ENCODE results near the gene UGGT1. TPM values are rescaled to one million over a fixed set of nuclear protein-coding genes. Genes with fewer than 3 reads are reported as not detected.

The UGGT1 gene
- total and polyA plus RNA-seq, 9 of the 15 experiments (the other 6 are each of a cell fraction or from before 2014, with no cell fraction given): 5.1 to 56.4 (median 37.9) TPM

GRCh38 chr2:128084757-128085156 lies 6.2 kb upstream of the UGGT1 start:
- 0 out of 5 replicates have a peak, but pooled peaks cover 0 to under 1% of the 10 kb centered on the region in 2 experiments for H3K4me1 ChIP-seq (replicated peaks in 1 of 2; ENCODE audit: control insufficient read depth in 2 of 2, insufficient read depth in 2 of 2, low read length in 2 of 2)

More at GRCh38 chr2:128084757-128085156, 6.2 kb upstream of the UGGT1 start:
- in situ Hi-C loops (cut with MboI) (no loop called here), intact Hi-C loops (cut with micrococcal nuclease) (no loop called here)
- H3K4me2 ChIP-seq (ENCODE audit: insufficient read depth, low read length): no peak overlapping the region
- no peaks in the 10 kb centered on the region for H3K27me3 ChIP-seq (ENCODE audit: control insufficient read depth in 2 of 2, insufficient read depth in 2 of 2, low read length in 2 of 2)
- 2% methylated on average over 4 of the region's 5 CpGs for WGBS (ENCODE audit: insufficient coverage, low coverage, missing lambda C conversion rate)
- peaks cover 4% of the 10 kb centered on the region; the same call in 1 of the 2 replicates for H3K9me3 ChIP-seq (replicated peaks; ENCODE audit: control insufficient read depth, insufficient read depth, low read depth, low read length)
- H3K4me3 ChIP-seq: no peak overlapping the region
- H3K79me2 ChIP-seq (ENCODE audit: control insufficient read depth, insufficient read depth, low read length): no peaks in the 10 kb centered on the region
- ChIA-PET CTCF (ENCODE audit: low intra/inter-chr PET ratio) (no interaction called here), POLR2A (interaction anchor here (0.6 kb wide), 1 partner anchor 14 kb away, joined by 3 read pairs; no protein-coding TSS in a partner anchor)
- no peaks in the 10 kb centered on the region for H4K20me1 ChIP-seq (replicated peaks; ENCODE audit: control insufficient read depth, insufficient read depth, low read length)
- H3K36me3 ChIP-seq (ENCODE audit: control insufficient read depth, insufficient read depth, low read length): no peaks in the 10 kb centered on the region
- no peak overlapping the region for H3K27ac ChIP-seq (ENCODE audit: extremely low read depth, low read depth, low read length)
- TF ChIP-seq, protein P1, sequence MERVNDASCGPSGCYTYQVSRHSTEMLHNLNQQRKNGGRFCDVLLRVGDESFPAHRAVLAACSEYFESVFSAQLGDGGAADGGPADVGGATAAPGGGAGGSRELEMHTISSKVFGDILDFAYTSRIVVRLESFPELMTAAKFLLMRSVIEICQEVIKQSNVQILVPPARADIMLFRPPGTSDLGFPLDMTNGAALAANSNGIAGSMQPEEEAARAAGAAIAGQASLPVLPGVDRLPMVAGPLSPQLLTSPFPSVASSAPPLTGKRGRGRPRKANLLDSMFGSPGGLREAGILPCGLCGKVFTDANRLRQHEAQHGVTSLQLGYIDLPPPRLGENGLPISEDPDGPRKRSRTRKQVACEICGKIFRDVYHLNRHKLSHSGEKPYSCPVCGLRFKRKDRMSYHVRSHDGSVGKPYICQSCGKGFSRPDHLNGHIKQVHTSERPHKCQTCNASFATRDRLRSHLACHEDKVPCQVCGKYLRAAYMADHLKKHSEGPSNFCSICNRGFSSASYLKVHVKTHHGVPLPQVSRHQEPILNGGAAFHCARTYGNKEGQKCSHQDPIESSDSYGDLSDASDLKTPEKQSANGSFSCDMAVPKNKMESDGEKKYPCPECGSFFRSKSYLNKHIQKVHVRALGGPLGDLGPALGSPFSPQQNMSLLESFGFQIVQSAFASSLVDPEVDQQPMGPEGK (CRISPR knock-in tag; IDR thresholded peaks at IDR 0.05; ENCODE audit: borderline replicate concordance): no peak
- TF ChIP-seq ZNF121 (CRISPR knock-in tag; conservative IDR thresholded peaks at IDR 0.05): peak; percentile 83
- ATAC-seq (no peak), FAIRE-seq (no peak), DNase-seq (ENCODE audit: extremely low read depth in 1 of 4, low spot score in 3 of 4) (no peak)
- no TSS peak for BruUV-seq (replicated peaks)
- no peak overlapping the region for H2AFZ ChIP-seq (ENCODE audit: low read depth, low read length)
- H3K9me1 ChIP-seq (ENCODE audit: control insufficient read depth, insufficient read depth, low read length): no peaks in the 10 kb centered on the region
- H3K9ac ChIP-seq (ENCODE audit: insufficient read depth in 1 of 2, low read depth in 2 of 2, low read length in 2 of 2): no peak overlapping the region
